Cardiac septum (tissue), 1 donor: ENCODE measurements around the gene SDCBP2. TPM values are rescaled to one million over a fixed set of nuclear protein-coding genes. Genes with fewer than 3 reads are reported as not detected.
A peak's percentile ranks its signal among the peaks of the same experiment; 100 is the strongest.

Source experiments
- DNase-seq: peaks from one replicate; pipeline ENCODE4 v3.0.0-alpha.2; 2020; ENCODE audit warnings: low spot score
- intact Hi-C: fragments of 100-400 bp; cut with DNase I; formaldehyde crosslinking; loops from one replicate; pipeline ENCODE4 v1.14.0; 2022
- total RNA-seq: library from RNA; stranded (reverse); fragmentation: NEBNext Ultra II Directional; extraction: Animal tissue kit (Norgen Biotek cat#: 25700); gene quantifications from one replicate; pipeline ENCODE4 v1.2.1, GENCODE V29; 2021
- donor health status: DM: no; HTN: no; CAD: no.

SDCBP2 gene
- total RNA-seq, 1 donor from 2014 or later, result 2.7 TPM

- DNase-seq, result no peak
- intact Hi-C loops, result no loop called here
Observed at GRCh38 chr20:1333462-1334369, 4.8 kb upstream of the SDCBP2 start.

DNA sequence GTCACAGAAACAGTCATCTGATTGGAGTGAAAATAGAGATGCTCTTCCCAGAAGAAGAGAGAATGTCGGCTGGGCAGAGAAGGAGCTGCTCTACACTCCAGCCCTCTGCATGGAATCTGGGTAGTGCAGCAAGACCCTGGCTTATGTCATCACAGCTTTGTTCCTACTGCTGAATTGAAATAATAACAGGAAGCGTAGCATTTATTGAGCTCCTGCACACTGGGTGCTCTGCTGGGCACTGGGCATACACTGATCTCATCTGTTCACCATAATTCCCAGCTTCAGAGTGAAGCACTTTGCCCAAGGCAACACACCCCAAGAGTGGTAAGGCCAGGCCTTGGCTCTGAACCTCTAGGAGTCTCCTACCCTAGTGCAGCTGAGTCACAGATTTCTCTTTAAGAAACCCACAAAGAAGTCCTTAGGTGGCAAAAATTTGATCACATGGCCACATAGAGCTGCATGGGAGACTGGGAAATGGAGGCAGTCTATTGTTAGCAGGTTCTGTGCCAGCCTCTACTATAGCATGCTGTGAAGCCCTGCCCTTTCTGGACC, 3.9 kb upstream of the SDCBP2 start:
- intact Hi-C loops, result no loop called here
- DNase-seq, result no peak

DNA sequence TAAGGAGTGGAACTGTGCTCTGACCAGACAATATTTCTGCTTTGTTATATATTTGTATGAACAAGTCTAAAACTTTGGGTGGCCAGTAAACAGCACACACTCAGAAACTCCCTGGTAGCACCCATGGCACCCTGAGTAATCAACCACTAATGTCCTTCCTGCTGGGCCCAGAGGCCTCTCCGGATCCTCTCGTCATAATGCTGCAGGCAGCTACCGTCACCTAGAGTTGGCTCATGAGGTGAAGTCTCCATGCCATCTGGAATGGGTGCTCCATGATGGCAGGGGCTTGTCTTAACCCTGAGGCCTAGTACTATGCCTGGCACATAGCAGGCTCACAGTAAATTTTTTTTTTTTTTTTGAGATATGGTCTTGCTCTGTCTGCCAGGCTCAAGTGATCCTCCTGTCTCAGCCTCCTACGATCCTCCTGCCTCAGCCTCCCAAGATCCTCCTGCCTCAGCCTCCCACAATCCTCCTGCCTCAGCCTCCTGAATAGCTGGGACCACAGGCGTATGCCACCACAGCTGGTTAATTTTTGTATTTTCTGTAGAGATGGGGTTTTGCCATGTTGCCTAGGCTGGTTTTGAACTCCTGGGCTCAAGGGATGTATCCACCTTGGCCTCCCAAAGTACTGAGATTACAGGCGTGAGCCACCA, 3.0 kb upstream of the SDCBP2 start:
- DNase-seq, result no peak

DNA sequence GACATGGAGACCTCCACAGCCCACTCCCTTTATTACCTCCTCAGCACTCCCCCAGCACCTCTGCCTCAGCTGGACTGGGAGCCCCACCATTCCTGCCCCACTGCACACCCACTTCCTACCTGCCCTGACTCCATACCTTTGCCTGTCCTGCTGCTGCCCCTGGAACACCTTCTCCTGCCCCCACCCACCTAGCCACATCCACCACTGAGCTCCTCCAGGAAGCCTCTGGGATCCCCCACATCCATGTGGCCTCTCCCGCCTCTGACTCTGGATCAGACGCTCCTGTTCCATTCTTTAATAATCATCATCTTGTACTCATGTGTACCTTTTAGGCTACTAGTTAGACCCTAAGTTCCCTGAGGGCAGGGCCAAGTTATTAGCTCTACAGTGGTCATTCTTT, 2.2 kb upstream of the SDCBP2 start:
- intact Hi-C loops, result no loop called here

More for the DNA sequence above, 3.0 kb upstream of the SDCBP2 start:
- intact Hi-C loops, result no loop called here

DNA sequence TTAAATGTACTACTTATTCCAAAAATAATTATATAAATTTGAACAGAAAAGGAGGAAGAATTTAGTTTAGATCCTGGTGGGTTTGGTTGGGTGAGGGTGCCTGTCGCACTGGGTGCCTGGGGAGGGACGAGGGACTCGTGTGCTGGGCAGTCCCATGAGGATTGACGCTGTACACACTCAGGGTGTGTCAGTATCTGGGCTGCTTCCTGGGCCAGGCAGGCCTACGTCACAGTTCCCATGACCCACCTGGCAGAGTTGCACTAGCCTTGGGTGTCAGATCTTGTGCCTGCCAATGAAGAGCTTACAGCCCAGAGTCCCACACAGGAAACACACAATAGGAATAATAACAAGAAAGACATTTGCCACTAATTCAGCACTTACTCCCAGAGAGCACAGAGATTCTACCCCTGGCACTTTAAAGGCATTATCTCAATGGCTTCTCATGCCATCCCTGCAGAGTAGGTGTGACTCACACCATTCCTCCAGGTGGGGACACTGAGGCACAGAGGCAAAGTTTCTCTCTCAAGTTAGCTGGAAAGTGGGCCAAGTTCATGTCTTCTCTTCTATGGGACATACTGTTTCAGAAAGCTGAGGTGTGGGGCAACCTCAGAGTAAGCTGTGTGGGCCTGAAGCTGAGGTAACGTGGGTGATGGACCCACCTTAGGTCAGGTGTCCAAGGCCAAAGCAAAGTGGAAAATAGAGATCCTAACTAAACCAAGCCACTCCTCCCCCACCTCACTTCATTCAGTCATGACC, 1.3 kb upstream of the SDCBP2 start:
- DNase-seq, result no peak
- intact Hi-C loops, result no loop called here

More for the DNA sequence above, 2.2 kb upstream of the SDCBP2 start:
- DNase-seq, result no peak

- DNase-seq, result no peak
- intact Hi-C loops, result loop anchor here (5.0 kb wide), 1 partner anchor 49 kb away; no protein-coding TSS in a partner anchor
Observed at GRCh38 chr20:1327827-1328679, 886 bp downstream of the SDCBP2 start.

GRCh38 chr20:1327241-1327653, 1.7 kb downstream of the SDCBP2 start:
- intact Hi-C loops, result loop anchor here (5.0 kb wide), 1 partner anchor 50 kb away; no protein-coding TSS in a partner anchor

DNA sequence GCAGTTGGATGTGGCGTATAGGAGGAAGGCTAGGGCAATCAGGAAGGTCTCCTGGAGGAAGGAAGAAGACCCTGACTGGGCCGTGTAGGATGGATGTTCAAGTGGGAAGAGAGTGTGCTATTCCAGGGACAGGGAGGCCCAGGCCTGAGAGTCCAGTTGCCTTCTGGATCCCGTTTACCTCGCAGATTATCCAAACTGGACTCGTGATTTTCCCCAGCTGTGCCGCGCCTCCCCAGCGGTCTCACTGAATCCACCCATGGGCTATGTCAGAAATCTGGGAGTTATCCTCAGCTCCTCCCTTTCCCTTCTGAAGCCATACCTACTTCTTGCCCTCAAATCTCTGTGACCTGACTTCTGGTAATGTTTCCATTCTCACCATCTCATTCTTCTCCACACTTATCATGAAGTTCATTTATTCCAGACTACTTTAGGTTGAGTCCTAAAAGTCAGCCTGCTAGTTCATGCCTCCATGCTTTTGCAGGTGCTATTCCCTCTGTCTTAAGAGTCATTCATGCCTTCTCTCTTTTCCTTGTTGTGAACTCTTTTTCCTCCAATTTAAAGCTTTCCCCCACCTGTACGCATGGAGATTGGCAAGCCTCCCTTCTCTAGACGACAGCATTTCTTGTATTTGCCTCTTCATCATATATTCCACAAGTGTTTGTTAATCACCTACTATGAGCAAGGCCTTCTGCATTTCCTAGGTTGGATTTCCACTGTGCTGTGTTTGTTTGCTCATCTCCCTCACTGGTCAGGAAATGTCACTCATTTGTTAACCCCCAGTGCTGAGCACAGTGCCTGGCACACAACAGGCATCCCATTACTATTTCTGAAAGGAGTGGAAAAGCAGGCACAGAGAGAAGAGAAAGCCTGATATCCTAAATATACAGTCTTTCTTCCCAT, 2.7 kb downstream of the SDCBP2 start:
- peak; percentile 64 for DNase-seq
- intact Hi-C loops, result loop anchor here (5.0 kb wide), 1 partner anchor 51 kb away; no protein-coding TSS in a partner anchor

More at GRCh38 chr20:1327241-1327653, 1.7 kb downstream of the SDCBP2 start:
- DNase-seq, result no peak

DNA sequence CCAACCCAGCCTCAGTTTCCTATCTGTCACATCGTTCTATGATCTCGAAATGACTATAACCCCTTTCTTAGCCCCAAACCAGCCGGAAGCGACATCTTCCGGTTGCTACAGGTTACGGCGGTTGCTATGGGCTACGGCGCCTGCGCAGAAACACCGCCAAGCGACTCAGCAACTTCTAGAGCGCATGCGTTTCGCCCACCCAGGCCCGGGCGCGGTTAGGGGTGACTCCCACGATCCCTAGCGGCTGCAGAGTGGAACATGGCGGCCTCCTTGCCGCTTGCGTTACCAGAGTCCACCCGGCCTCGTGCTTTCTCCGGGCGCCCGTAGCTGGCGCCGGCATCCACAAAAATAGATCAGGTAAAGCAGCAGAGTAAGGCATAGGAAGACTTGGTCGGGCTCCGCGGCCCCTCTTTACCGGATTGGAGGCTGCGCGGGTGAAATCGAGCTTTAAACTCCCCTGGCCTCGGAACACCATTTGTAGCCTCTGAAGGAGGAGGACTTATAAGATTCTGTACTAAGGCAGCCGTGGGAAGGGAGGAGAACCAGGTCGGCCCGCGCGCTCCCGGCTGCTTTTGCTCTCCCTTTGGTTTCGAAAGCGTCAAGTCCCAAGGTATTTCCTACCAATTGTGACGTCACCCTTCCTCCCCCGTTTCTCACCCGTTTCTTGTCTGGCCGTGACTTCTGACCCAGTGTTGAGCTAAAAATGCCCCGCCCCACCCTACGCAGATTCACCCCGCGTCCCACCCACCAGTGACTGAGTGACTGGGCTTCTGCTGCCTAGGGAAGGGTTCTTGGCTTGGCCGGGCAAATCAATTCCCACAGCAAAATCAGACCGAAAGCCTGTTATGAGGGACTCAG, 3.5 kb downstream of the SDCBP2 start:
- intact Hi-C loops, result loop anchor here (1.0 to 5.0 kb wide), 2 partner anchors 52 to 68 kb away; partner anchors contain the start of gene FKBP1A

GRCh38 chr20:1324598-1325172, 4.3 kb downstream of the SDCBP2 start:
- DNase-seq, result peak; percentile 61
- intact Hi-C loops, result loop anchor here (1.0 to 5.0 kb wide), 2 partner anchors 53 to 69 kb away; partner anchors contain the start of gene FKBP1A

More for the DNA sequence above, 3.5 kb downstream of the SDCBP2 start:
- DNase-seq, result peak; percentile 98

GRCh38 chr20:1323830-1324597, 4.9 kb downstream of the SDCBP2 start:
- DNase-seq, result peak; percentile 43
- intact Hi-C loops, result no loop called here

DNA sequence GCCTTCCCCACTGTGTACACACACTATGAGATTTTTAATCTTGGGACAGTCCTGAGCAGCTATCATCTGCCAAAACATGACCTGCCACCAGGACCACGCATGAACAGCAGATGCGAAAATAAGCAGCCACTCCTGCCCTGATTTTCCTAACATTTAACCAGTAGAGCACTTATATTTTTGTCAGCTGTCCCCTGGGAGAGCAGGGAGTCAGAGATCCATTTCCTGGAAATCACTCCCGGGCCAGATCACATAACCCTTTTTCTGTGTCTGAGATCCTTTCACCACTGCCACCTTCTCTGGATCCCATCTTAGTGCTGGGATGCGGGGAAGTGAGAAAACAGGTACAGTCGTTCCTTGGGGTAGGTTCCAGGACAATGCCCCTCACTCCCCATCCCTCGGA, 5.7 kb downstream of the SDCBP2 start:
- DNase-seq, result peak; percentile 53
- intact Hi-C loops, result no loop called here

- peak; percentile 77 for DNase-seq
- intact Hi-C loops, result no loop called here
Observed at GRCh38 chr20:1322511-1323245, 6.3 kb downstream of the SDCBP2 start.

GRCh38 chr20:1321654-1321939, 7.3 kb downstream of the SDCBP2 start:
- intact Hi-C loops, result no loop called here

More at GRCh38 chr20:1321654-1321939, 7.3 kb downstream of the SDCBP2 start:
- DNase-seq, result no peak
